Measurements from ENCODE around the gene INHBB. TPM values are rescaled to one million over a fixed set of nuclear protein-coding genes. Genes with fewer than 3 reads are reported as not detected.
A peak's percentile ranks its signal among the peaks of the same experiment; 100 is the strongest.

INHBB gene
- total and polyA plus RNA-seq, 4 experiments from 2014 or later, result not detected

GRCh38 chr2:120326066-120326465 lies 19.9 kb upstream of the INHBB start:
- ChIA-PET CTCF (ENCODE audit: partially characterized antibody) (interaction anchor here (0.9 to 1.7 kb wide), 3 partner anchors 12 to 622 kb away, joined by 3 to 6 read pairs (median 4); no protein-coding TSS in a partner anchor), POLR2A (ENCODE audit: partially characterized antibody) (no interaction called here)
- Histone ChIP-seq H3K27me3 (ENCODE audit: insufficient read depth, low read length) (no peaks in the 10 kb centered on the region), H3K9me3 (ENCODE audit: control insufficient read depth in 1 of 2, low read length in 2 of 2) (no peaks in the 10 kb centered on the region), H3K4me1 (ENCODE audit: insufficient read depth, low read length) (no peaks in the 10 kb centered on the region), H3K27ac (ENCODE audit: low read depth, low read length) (no peak overlapping the region), H3K36me3 (ENCODE audit: insufficient read depth, low read length) (no peaks in the 10 kb centered on the region), H3K4me3 (ENCODE audit: low read length in 2 of 2) (no peak overlapping the region)
- Mint-ChIP-seq H3K4me3 (no peak overlapping the region), H3K36me3 (no peaks in the 10 kb centered on the region), H3K27me3 (peaks cover 3 to 11% of the 10 kb centered on the region in 2 donors), H3K27ac (no peak overlapping the region), H3K4me1 (peaks cover 0 to 4% (median 0%) of the 10 kb centered on the region in 4 donors), H3K9me3 (peaks cover 0 to 3% (median 0%) of the 10 kb centered on the region in 8 donors)
- intact Hi-C loops (cut with micrococcal nuclease), result no loop called here
- DNase-seq, result no peak

- H3K36me3 ChIP-seq (ENCODE audit: insufficient read depth, low read length), result no peaks in the 10 kb centered on the region
- POLR2A ChIA-PET (ENCODE audit: partially characterized antibody), result no interaction called here
- no peaks in the 10 kb centered on the region for H3K4me1 ChIP-seq (ENCODE audit: insufficient read depth, low read length)
- no peaks in the 10 kb centered on the region for H3K9me3 ChIP-seq (ENCODE audit: control insufficient read depth in 1 of 2, low read length in 2 of 2)
- Mint-ChIP-seq H3K4me3 (no peak overlapping the region), H3K4me1 (no peaks in the 10 kb centered on the region), H3K36me3 (no peaks in the 10 kb centered on the region), H3K9me3 (peaks cover 0 to 3% (median under 1%) of the 10 kb centered on the region in 8 donors), H3K27ac (no peak overlapping the region), H3K27me3 (peaks cover 10 to 25% of the 10 kb centered on the region in 2 donors)
- intact Hi-C loops (cut with micrococcal nuclease), result no loop called here
- H3K27me3 ChIP-seq (ENCODE audit: insufficient read depth, low read length), result no peaks in the 10 kb centered on the region
- CTCF ChIA-PET (ENCODE audit: partially characterized antibody), result no interaction called here
- H3K27ac ChIP-seq (ENCODE audit: low read depth, low read length), result no peak overlapping the region
- DNase-seq, result no peak
- H3K4me3 ChIP-seq (ENCODE audit: low read length in 2 of 2), result no peak overlapping the region
Measured at GRCh38 chr2:120330946-120331822, 14.8 kb upstream of the INHBB start.

GRCh38 chr2:120331903-120332302 lies 14.0 kb upstream of the INHBB start:
- no peaks in the 10 kb centered on the region for H3K36me3 ChIP-seq (ENCODE audit: insufficient read depth, low read length)
- Mint-ChIP-seq H3K9me3 (peaks cover 0 to 3% (median under 1%) of the 10 kb centered on the region in 8 donors), H3K4me1 (no peaks in the 10 kb centered on the region), H3K36me3 (no peaks in the 10 kb centered on the region), H3K27ac (no peak overlapping the region), H3K27me3 (peaks cover 13 to 28% of the 10 kb centered on the region in 2 donors), H3K4me3 (no peak overlapping the region)
- intact Hi-C loops (cut with micrococcal nuclease), result no loop called here
- no peaks in the 10 kb centered on the region for H3K9me3 ChIP-seq (ENCODE audit: control insufficient read depth in 1 of 2, low read length in 2 of 2)
- ChIA-PET CTCF (ENCODE audit: partially characterized antibody) (no interaction called here), POLR2A (ENCODE audit: partially characterized antibody) (no interaction called here)
- no peak for DNase-seq
- H3K4me1 ChIP-seq (ENCODE audit: insufficient read depth, low read length), result no peaks in the 10 kb centered on the region
- no peak overlapping the region for H3K4me3 ChIP-seq (ENCODE audit: low read length in 2 of 2)
- no peak overlapping the region for H3K27ac ChIP-seq (ENCODE audit: low read depth, low read length)
- no peaks in the 10 kb centered on the region for H3K27me3 ChIP-seq (ENCODE audit: insufficient read depth, low read length)

- no peak for DNase-seq
- Histone ChIP-seq H3K4me3 (ENCODE audit: low read length in 2 of 2) (no peak overlapping the region), H3K9me3 (ENCODE audit: control insufficient read depth in 1 of 2, low read length in 2 of 2) (no peaks in the 10 kb centered on the region), H3K36me3 (ENCODE audit: insufficient read depth, low read length) (no peaks in the 10 kb centered on the region), H3K4me1 (ENCODE audit: insufficient read depth, low read length) (no peaks in the 10 kb centered on the region), H3K27me3 (ENCODE audit: insufficient read depth, low read length) (no peaks in the 10 kb centered on the region), H3K27ac (ENCODE audit: low read depth, low read length) (no peak overlapping the region)
- Mint-ChIP-seq H3K4me1 (no peaks in the 10 kb centered on the region), H3K36me3 (no peaks in the 10 kb centered on the region), H3K27me3 (peaks cover 16 to 31% of the 10 kb centered on the region in 2 donors), H3K9me3 (peaks cover 0 to 3% (median under 1%) of the 10 kb centered on the region in 8 donors), H3K27ac (peak overlapping the region in 1 of 7 donors; percentile 68), H3K4me3 (no peak overlapping the region)
- CTCF ChIA-PET (ENCODE audit: partially characterized antibody), result no interaction called here
- intact Hi-C loops (cut with micrococcal nuclease), result no loop called here
- POLR2A ChIA-PET (ENCODE audit: partially characterized antibody), result no interaction called here
Measured at GRCh38 chr2:120332384-120332783, 13.6 kb upstream of the INHBB start.

GRCh38 chr2:120334068-120334467 lies 11.9 kb upstream of the INHBB start:
- intact Hi-C loops (cut with micrococcal nuclease), result no loop called here
- Histone ChIP-seq H3K4me3 (ENCODE audit: low read length in 2 of 2) (no peak overlapping the region), H3K36me3 (ENCODE audit: insufficient read depth, low read length) (no peaks in the 10 kb centered on the region), H3K9me3 (ENCODE audit: control insufficient read depth in 1 of 2, low read length in 2 of 2) (no peaks in the 10 kb centered on the region), H3K4me1 (ENCODE audit: insufficient read depth, low read length) (no peaks in the 10 kb centered on the region), H3K27ac (ENCODE audit: low read depth, low read length) (no peak overlapping the region), H3K27me3 (ENCODE audit: insufficient read depth, low read length) (no peaks in the 10 kb centered on the region)
- no peak overlapping the region for H3K4me3 Mint-ChIP-seq
- no peak for DNase-seq
- POLR2A ChIA-PET (ENCODE audit: partially characterized antibody), result no interaction called here
- CTCF ChIA-PET (ENCODE audit: partially characterized antibody), result interaction anchor here (0.8 to 1.8 kb wide), 3 partner anchors 9 to 159 kb away, joined by 3 to 7 read pairs (median 4); no protein-coding TSS in a partner anchor
- H3K9me3 Mint-ChIP-seq, result peaks cover 0 to 3% (median under 1%) of the 10 kb centered on the region in 8 donors
- no peaks in the 10 kb centered on the region for H3K4me1 Mint-ChIP-seq
- H3K27me3 Mint-ChIP-seq, result peaks cover 25 to 37% of the 10 kb centered on the region in 2 donors
- no peaks in the 10 kb centered on the region for H3K36me3 Mint-ChIP-seq
- no peak overlapping the region for H3K27ac Mint-ChIP-seq

GRCh38 chr2:120336749-120337148 lies 9.2 kb upstream of the INHBB start:
- Mint-ChIP-seq H3K27ac (no peak overlapping the region), H3K27me3 (peaks cover 29 to 43% of the 10 kb centered on the region in 2 donors), H3K9me3 (peaks cover 0 to 3% (median 0%) of the 10 kb centered on the region in 8 donors), H3K36me3 (no peaks in the 10 kb centered on the region), H3K4me3 (no peak overlapping the region), H3K4me1 (no peaks in the 10 kb centered on the region)
- POLR2A ChIA-PET (ENCODE audit: partially characterized antibody), result no interaction called here
- no peaks in the 10 kb centered on the region for H3K4me1 ChIP-seq (ENCODE audit: insufficient read depth, low read length)
- peaks cover 8% of the 10 kb centered on the region for H3K27me3 ChIP-seq (ENCODE audit: insufficient read depth, low read length)
- no peaks in the 10 kb centered on the region for H3K9me3 ChIP-seq (ENCODE audit: control insufficient read depth in 1 of 2, low read length in 2 of 2)
- H3K27ac ChIP-seq (ENCODE audit: low read depth, low read length), result no peak overlapping the region
- CTCF ChIA-PET (ENCODE audit: partially characterized antibody), result no interaction called here
- no peaks in the 10 kb centered on the region for H3K36me3 ChIP-seq (ENCODE audit: insufficient read depth, low read length)
- H3K4me3 ChIP-seq (ENCODE audit: low read length in 2 of 2), result no peak overlapping the region
- intact Hi-C loops (cut with micrococcal nuclease), result no loop called here
- no peak for DNase-seq

- ChIA-PET POLR2A (ENCODE audit: partially characterized antibody) (no interaction called here), CTCF (ENCODE audit: partially characterized antibody) (no interaction called here)
- Mint-ChIP-seq H3K36me3 (no peaks in the 10 kb centered on the region), H3K4me3 (no peak overlapping the region), H3K27ac (no peak overlapping the region), H3K4me1 (peaks cover 2 to 5% (median 4%) of the 10 kb centered on the region in 4 donors), H3K9me3 (peaks cover 0 to 5% (median 0%) of the 10 kb centered on the region in 8 donors), H3K27me3 (peaks cover 37 to 50% of the 10 kb centered on the region in 2 donors)
- intact Hi-C loops (cut with micrococcal nuclease), result no loop called here
- DNase-seq, result no peak
- Histone ChIP-seq H3K9me3 (ENCODE audit: control insufficient read depth in 1 of 2, low read length in 2 of 2) (no peaks in the 10 kb centered on the region), H3K27ac (ENCODE audit: low read depth, low read length) (no peak overlapping the region), H3K27me3 (ENCODE audit: insufficient read depth, low read length) (peaks cover 20% of the 10 kb centered on the region), H3K36me3 (ENCODE audit: insufficient read depth, low read length) (no peaks in the 10 kb centered on the region), H3K4me3 (ENCODE audit: low read length in 2 of 2) (no peak overlapping the region), H3K4me1 (ENCODE audit: insufficient read depth, low read length) (peaks cover 2% of the 10 kb centered on the region)
Measured at GRCh38 chr2:120338015-120338414, 7.9 kb upstream of the INHBB start.

All from CD4-positive, alpha-beta memory T cell (primary cell).